Measurements from ENCODE around the gene DTNB.

Gene DTNB

DNA sequence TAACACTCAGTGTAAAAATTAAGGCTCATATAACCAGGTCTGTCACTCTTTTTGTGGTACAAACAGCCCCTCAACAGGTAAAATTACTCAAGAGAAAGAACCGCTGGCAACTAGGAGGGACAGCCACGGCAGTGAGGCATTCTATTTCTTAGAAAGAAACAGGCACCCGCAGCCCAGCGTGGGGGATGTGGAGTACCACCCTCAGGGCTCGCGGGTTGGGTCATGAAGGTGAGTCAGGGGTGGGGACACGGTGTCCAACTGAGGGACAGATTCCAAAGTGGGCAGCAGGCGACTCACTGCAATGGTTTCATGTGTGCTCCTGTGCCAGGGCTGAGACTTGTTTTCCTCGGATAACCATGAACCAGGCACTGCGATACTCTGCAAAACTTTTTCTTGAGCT lies 129.4 kb downstream of the DTNB start:
- TF ChIP-seq, protein P1, sequence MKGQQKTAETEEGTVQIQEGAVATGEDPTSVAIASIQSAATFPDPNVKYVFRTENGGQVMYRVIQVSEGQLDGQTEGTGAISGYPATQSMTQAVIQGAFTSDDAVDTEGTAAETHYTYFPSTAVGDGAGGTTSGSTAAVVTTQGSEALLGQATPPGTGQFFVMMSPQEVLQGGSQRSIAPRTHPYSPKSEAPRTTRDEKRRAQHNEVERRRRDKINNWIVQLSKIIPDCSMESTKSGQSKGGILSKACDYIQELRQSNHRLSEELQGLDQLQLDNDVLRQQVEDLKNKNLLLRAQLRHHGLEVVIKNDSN (IDR thresholded peaks at IDR 0.05), result no peak
- TF ChIP-seq EGR1 (IDR thresholded peaks at IDR 0.05) (no peak), TEAD4 (IDR thresholded peaks at IDR 0.05) (no peak), TAF1 (IDR thresholded peaks at IDR 0.05; ENCODE audit: low read depth) (no peak), YY1 (IDR thresholded peaks at IDR 0.05; ENCODE audit: low read depth) (no peak), FOXM1 (IDR thresholded peaks at IDR 0.05; ENCODE audit: borderline replicate concordance, low read depth) (no peak)
- TF ChIP-seq, protein P2, sequence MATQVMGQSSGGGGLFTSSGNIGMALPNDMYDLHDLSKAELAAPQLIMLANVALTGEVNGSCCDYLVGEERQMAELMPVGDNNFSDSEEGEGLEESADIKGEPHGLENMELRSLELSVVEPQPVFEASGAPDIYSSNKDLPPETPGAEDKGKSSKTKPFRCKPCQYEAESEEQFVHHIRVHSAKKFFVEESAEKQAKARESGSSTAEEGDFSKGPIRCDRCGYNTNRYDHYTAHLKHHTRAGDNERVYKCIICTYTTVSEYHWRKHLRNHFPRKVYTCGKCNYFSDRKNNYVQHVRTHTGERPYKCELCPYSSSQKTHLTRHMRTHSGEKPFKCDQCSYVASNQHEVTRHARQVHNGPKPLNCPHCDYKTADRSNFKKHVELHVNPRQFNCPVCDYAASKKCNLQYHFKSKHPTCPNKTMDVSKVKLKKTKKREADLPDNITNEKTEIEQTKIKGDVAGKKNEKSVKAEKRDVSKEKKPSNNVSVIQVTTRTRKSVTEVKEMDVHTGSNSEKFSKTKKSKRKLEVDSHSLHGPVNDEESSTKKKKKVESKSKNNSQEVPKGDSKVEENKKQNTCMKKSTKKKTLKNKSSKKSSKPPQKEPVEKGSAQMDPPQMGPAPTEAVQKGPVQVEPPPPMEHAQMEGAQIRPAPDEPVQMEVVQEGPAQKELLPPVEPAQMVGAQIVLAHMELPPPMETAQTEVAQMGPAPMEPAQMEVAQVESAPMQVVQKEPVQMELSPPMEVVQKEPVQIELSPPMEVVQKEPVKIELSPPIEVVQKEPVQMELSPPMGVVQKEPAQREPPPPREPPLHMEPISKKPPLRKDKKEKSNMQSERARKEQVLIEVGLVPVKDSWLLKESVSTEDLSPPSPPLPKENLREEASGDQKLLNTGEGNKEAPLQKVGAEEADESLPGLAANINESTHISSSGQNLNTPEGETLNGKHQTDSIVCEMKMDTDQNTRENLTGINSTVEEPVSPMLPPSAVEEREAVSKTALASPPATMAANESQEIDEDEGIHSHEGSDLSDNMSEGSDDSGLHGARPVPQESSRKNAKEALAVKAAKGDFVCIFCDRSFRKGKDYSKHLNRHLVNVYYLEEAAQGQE (IDR thresholded peaks at IDR 0.05; ENCODE audit: low read depth), result no peak

- TF ChIP-seq CREB1 (IDR thresholded peaks at IDR 0.05; ENCODE audit: low read depth) (no peak), YY1 (IDR thresholded peaks at IDR 0.05; ENCODE audit: low read depth) (no peak), CEBPB (IDR thresholded peaks at IDR 0.05) (peak; percentile 74)
- TF ChIP-seq, protein P1 (IDR thresholded peaks at IDR 0.05), result no peak
These were observed 132.0 kb downstream of the DTNB start for GRCh38 chr2:25541378-25541777.

DNA sequence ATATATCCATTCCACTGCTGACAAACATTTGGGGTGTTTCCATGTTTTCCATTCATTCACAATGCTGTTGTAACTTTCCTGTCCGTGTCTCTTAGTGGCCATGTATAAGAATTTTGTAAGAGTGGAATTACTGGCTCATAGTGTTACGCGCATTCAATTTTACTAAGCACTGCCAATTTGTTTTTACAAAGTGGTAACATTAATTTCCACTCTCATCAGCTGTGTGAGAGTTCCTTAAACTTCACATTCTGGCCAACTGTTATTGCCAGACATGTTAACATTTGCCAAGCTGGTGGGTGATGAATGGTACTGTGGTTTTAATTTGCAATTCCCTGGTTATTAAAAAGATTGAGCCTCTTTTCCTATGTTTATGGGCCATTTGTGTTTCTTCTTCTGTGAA lies 134.2 kb downstream of the DTNB start:
- TF ChIP-seq EGR1 (IDR thresholded peaks at IDR 0.05) (no peak), TEAD4 (IDR thresholded peaks at IDR 0.05) (no peak)

DNA sequence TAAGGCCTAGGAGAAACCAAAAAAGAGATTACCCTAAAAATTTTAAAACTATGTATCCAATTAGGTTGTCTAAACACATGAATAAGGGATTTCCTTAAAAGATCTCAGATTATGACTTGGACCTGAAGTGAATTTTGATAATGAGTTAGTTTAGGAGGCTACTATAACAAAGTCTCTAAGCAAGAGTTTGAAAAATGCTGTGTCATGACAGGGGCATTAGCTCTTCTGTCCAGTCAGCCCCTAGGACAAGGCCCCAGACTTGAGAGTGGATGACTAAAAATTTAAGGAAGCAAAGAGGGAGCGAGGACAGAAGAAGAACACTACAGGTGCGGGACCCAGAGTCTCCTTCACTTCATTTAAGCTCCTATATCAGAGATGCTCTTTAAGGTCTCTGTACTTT lies 135.9 kb downstream of the DTNB start:
- TF ChIP-seq CREB1 (IDR thresholded peaks at IDR 0.05; ENCODE audit: low read depth), result no peak
- TF ChIP-seq, protein P2 (IDR thresholded peaks at IDR 0.05; ENCODE audit: low read depth), result no peak
- no peak for TF ChIP-seq YY1 (IDR thresholded peaks at IDR 0.05; ENCODE audit: low read depth)
- TF ChIP-seq CEBPB (IDR thresholded peaks at IDR 0.05), result no peak
- TF ChIP-seq, protein P3, sequence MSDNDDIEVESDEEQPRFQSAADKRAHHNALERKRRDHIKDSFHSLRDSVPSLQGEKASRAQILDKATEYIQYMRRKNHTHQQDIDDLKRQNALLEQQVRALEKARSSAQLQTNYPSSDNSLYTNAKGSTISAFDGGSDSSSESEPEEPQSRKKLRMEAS (IDR thresholded peaks at IDR 0.05), result no peak
- TF ChIP-seq, protein P1 (IDR thresholded peaks at IDR 0.05), result no peak
- no peak for TF ChIP-seq EP300 (IDR thresholded peaks at IDR 0.05; ENCODE audit: borderline replicate concordance)
- TF ChIP-seq FOXM1 (IDR thresholded peaks at IDR 0.05; ENCODE audit: borderline replicate concordance, low read depth), result no peak
- TF ChIP-seq ZBTB7A (IDR thresholded peaks at IDR 0.05; ENCODE audit: low read depth), result no peak
- no peak for TF ChIP-seq EGR1 (IDR thresholded peaks at IDR 0.05)
- TF ChIP-seq RAD21 (IDR thresholded peaks at IDR 0.05; ENCODE audit: low read depth), result no peak
- no peak for TF ChIP-seq TAF1 (IDR thresholded peaks at IDR 0.05; ENCODE audit: low read depth)
- TF ChIP-seq NFIC (IDR thresholded peaks at IDR 0.05), result no peak
- TF ChIP-seq TCF12 (IDR thresholded peaks at IDR 0.05; ENCODE audit: low read depth), result no peak
- no peak for TF ChIP-seq TEAD4 (IDR thresholded peaks at IDR 0.05)

DNA sequence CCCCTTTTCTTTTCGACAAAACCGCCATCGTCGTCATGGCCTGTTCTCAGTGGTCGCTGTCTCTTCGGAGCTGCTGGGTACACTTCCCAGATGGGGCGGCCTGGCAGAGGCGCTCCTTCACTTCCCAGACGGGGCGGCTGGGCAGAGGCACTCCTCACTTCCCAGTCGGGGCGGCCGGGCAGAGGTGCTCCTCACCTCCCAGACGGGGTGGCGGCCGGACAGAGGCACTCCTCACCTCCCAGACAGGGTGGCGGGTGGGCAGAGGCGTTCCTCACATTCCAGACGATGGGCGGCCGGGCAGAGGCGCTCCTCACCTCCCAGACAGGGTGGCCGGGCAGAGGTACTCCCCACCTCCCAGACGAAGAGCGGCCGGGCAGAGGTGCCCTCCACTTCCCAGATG lies 138.9 kb downstream of the DTNB start:
- TF ChIP-seq TCF12 (IDR thresholded peaks at IDR 0.05; ENCODE audit: low read depth) (no peak), TEAD4 (IDR thresholded peaks at IDR 0.05) (no peak), RAD21 (IDR thresholded peaks at IDR 0.05; ENCODE audit: low read depth) (no peak), NFIC (IDR thresholded peaks at IDR 0.05) (no peak), TAF1 (IDR thresholded peaks at IDR 0.05; ENCODE audit: low read depth) (no peak), EGR1 (IDR thresholded peaks at IDR 0.05) (no peak), EP300 (IDR thresholded peaks at IDR 0.05; ENCODE audit: borderline replicate concordance) (no peak), CEBPB (IDR thresholded peaks at IDR 0.05) (no peak), CREB1 (IDR thresholded peaks at IDR 0.05; ENCODE audit: low read depth) (no peak), YY1 (IDR thresholded peaks at IDR 0.05; ENCODE audit: low read depth) (no peak), ZBTB7A (IDR thresholded peaks at IDR 0.05; ENCODE audit: low read depth) (no peak), FOXM1 (IDR thresholded peaks at IDR 0.05; ENCODE audit: borderline replicate concordance, low read depth) (no peak)
- TF ChIP-seq, protein P3 (IDR thresholded peaks at IDR 0.05), result no peak
- TF ChIP-seq, protein P1 (IDR thresholded peaks at IDR 0.05), result no peak

GRCh38 chr2:25532521-25532920 lies 140.9 kb downstream of the DTNB start:
- no peak for TF ChIP-seq TAF1 (IDR thresholded peaks at IDR 0.05; ENCODE audit: low read depth)
- TF ChIP-seq CREB1 (IDR thresholded peaks at IDR 0.05; ENCODE audit: low read depth), result no peak
- no peak for TF ChIP-seq CEBPB (IDR thresholded peaks at IDR 0.05)
- no peak for TF ChIP-seq EP300 (IDR thresholded peaks at IDR 0.05; ENCODE audit: borderline replicate concordance)
- no peak for TF ChIP-seq TCF12 (IDR thresholded peaks at IDR 0.05; ENCODE audit: low read depth)
- no peak for TF ChIP-seq NFIC (IDR thresholded peaks at IDR 0.05)
- no peak for TF ChIP-seq FOXM1 (IDR thresholded peaks at IDR 0.05; ENCODE audit: borderline replicate concordance, low read depth)
- TF ChIP-seq, protein P2 (IDR thresholded peaks at IDR 0.05; ENCODE audit: low read depth), result no peak
- no peak for TF ChIP-seq ZBTB7A (IDR thresholded peaks at IDR 0.05; ENCODE audit: low read depth)
- no peak for TF ChIP-seq RAD21 (IDR thresholded peaks at IDR 0.05; ENCODE audit: low read depth)
- no peak for TF ChIP-seq YY1 (IDR thresholded peaks at IDR 0.05; ENCODE audit: low read depth)
- TF ChIP-seq, protein P3 (IDR thresholded peaks at IDR 0.05), result no peak
- TF ChIP-seq, protein P1 (IDR thresholded peaks at IDR 0.05), result no peak
